GM12864 (cell line): ENCODE results near the gene APOB.

Experiments used
- DNase-seq: peaks from one replicate; pipeline ENCODE4 v3.0.0-alpha.2; 2011; ENCODE audit warnings: low read depth
- H3K4me3 ChIP-seq: 2 replicates; pipeline ENCODE4 v1.5.1; 2011; ENCODE audit warnings: mild to moderate bottlenecking, low read depth, low read length, control low read depth
- TF ChIP-seq, protein P1 (sequence below): IDR thresholded peaks from 2 replicates; pipeline ENCODE4 v1.5.1; 2011; ENCODE audit warnings: low read depth, mild to moderate bottlenecking, moderate library complexity, low read length, control low read depth, inconsistent platforms; ENCODE audit errors: missing control alignments

Gene APOB

GRCh38 chr2:21070341-21071257, 26.7 kb upstream of the APOB start:
- no peak overlapping the region for H3K4me3 ChIP-seq
- TF ChIP-seq, protein P1, sequence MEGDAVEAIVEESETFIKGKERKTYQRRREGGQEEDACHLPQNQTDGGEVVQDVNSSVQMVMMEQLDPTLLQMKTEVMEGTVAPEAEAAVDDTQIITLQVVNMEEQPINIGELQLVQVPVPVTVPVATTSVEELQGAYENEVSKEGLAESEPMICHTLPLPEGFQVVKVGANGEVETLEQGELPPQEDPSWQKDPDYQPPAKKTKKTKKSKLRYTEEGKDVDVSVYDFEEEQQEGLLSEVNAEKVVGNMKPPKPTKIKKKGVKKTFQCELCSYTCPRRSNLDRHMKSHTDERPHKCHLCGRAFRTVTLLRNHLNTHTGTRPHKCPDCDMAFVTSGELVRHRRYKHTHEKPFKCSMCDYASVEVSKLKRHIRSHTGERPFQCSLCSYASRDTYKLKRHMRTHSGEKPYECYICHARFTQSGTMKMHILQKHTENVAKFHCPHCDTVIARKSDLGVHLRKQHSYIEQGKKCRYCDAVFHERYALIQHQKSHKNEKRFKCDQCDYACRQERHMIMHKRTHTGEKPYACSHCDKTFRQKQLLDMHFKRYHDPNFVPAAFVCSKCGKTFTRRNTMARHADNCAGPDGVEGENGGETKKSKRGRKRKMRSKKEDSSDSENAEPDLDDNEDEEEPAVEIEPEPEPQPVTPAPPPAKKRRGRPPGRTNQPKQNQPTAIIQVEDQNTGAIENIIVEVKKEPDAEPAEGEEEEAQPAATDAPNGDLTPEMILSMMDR, result no peak
- DNase-seq, result no peak

GRCh38 chr2:21069746-21070340, 26.0 kb upstream of the APOB start:
- no peak overlapping the region for H3K4me3 ChIP-seq
- no peak for DNase-seq
- TF ChIP-seq, protein P1, result no peak

GRCh38 chr2:21067859-21068537, 24.1 kb upstream of the APOB start:
- H3K4me3 ChIP-seq, result no peak overlapping the region
- TF ChIP-seq, protein P1, result no peak

DNA sequence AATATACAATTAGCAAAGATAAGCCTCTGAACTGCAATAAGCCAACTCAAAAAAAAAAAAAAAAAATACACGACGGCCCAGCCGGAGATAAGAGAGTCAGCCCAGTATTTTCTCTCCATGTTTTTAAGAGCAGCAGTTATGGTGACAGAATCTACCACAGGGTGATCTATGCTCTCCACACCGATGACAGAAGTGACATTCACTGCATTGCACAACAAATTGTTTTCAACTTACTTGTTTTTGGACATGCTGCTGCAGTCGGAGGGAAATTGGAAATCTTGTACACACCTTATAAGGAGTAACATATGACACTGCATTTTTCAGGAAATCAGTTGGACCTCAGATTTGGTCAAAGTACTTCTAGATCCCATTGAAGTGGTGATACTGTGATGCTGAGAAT, 23.3 kb upstream of the APOB start:
- TF ChIP-seq, protein P1, result no peak
- DNase-seq, result no peak
- H3K4me3 ChIP-seq, result no peak overlapping the region

More at GRCh38 chr2:21067859-21068537, 24.1 kb upstream of the APOB start:
- DNase-seq, result no peak

DNA sequence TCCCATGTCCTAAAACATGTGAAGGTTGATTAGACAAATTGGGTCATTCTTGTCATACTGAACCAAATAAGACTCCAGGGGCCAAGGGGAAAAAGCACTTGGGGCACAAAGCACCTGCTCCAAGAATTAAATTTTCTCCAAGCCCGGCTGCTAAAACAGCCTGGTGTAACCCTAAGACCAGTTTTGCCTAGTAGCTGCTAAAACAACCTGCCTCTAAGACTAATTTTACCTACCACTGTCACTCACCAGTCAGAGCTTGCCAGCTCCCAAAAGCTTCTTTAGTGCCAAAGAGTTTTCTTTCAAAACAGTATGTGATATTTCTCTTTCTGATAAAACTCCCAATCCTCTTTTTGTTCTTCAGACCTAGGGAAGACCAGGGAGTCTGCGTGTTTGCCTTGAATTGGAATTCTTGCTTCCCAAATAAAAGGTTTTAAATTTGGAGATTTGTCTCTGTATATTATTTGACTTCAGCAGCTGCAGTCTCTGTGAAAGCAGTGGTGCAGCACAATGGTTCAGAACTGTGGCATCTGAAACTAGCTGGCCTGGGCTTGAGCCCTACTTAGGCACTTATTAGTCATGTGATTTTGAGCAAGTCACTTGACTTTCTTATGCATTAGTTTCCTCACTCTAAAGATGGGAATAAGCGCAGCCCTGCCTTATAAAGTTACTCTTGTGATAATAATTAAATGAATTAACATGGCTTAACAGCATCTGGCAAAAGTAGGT, 16.2 kb upstream of the APOB start:
- TF ChIP-seq, protein P1, result no peak
- H3K4me3 ChIP-seq, result no peak overlapping the region
- no peak for DNase-seq

- DNase-seq, result no peak
- H3K4me3 ChIP-seq, result no peak overlapping the region
- TF ChIP-seq, protein P1, result no peak
These were observed 13.2 kb upstream of the APOB start for GRCh38 chr2:21057097-21057496.
